Coronary artery (tissue), 2 donors: ENCODE results near the gene ATP6V1C2.

Experiments used
- DNase-seq: peaks from one replicate; pipeline ENCODE4 v3.0.0-alpha.2; 2017; ENCODE audit warnings: low spot score
- H3K27ac ChIP-seq, 2 donors: fragments of 200-600 bp; sonication (generic); one replicate each; pipeline ENCODE4 v1.5.1; 2016 to 2019
- H3K4me3 ChIP-seq: fragments of 200-600 bp; sonication (generic); 2 replicates; pipeline ENCODE4 v1.5.1; 2016; ENCODE audit warnings: mild to moderate bottlenecking, moderate library complexity
- CTCF ChIP-seq: fragments of 200-600 bp; sonication (generic); IDR thresholded peaks from one replicate; pipeline ENCODE4 v1.5.1; 2019; ENCODE audit warnings: antibody characterized with exemption

Gene ATP6V1C2

GRCh38 chr2:10721396-10722251, at the start of gene ATP6V1C2:
ATP6V1C2 (plus strand) TSS chr2:10721630; CDS start chr2:10722850, 1,220 bp downstream.
- no peak for TF ChIP-seq CTCF
- peak within 1 kb of the TSS; percentile 67 for H3K4me3 ChIP-seq
- H3K27ac ChIP-seq = no peak within 1 kb of the TSS
- no peak for DNase-seq

GRCh38 chr2:10675131-10675530, 46.3 kb upstream of the ATP6V1C2 start:
- Histone ChIP-seq H3K27ac (no peak overlapping the region), H3K4me3 (no peak overlapping the region)
- no peak for TF ChIP-seq CTCF
- no peak for DNase-seq

- H3K27ac ChIP-seq = no peak overlapping the region
- H3K4me3 ChIP-seq = no peak overlapping the region
- TF ChIP-seq CTCF = no peak
- no peak for DNase-seq
Observed at GRCh38 chr2:10678225-10678624, 43.2 kb upstream of the ATP6V1C2 start.

GRCh38 chr2:10680214-10680613, 41.2 kb upstream of the ATP6V1C2 start:
- TF ChIP-seq CTCF = no peak
- no peak overlapping the region for H3K27ac ChIP-seq
- no peak for DNase-seq
- H3K4me3 ChIP-seq = no peak overlapping the region

- Histone ChIP-seq H3K27ac (no peak overlapping the region), H3K4me3 (no peak overlapping the region)
- TF ChIP-seq CTCF = no peak
- DNase-seq = no peak
Observed at GRCh38 chr2:10680957-10681356, 40.5 kb upstream of the ATP6V1C2 start.

GRCh38 chr2:10686176-10686730, 35.2 kb upstream of the ATP6V1C2 start:
- TF ChIP-seq CTCF = no peak
- H3K27ac ChIP-seq = no peak overlapping the region
- H3K4me3 ChIP-seq = no peak overlapping the region
- no peak for DNase-seq
